ENCODE measurements around the gene SEMA3E.

Gene SEMA3E

GRCh38 chr7:83337050-83337449, 311.9 kb downstream of the SEMA3E start:
- DNase-seq = no peak

DNA sequence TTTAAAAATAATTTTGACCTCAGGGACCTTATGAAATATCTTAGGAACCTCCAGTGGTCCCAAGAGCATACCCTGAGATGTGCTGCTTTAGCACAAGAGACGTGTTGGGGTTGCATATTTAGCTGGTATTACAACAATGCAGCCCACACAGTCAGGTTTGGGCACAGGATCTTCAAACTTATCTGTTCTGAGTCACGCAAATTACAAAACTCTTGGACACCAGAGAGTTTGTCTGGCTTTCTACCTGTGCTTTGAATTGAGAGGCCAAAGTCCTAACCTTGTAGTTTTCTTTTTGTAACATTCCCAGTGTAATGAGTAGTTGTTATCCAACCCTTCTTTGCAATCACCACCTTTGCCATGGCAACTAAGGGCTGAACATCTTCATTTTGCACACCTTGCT, 322.7 kb downstream of the SEMA3E start:
- no peak for DNase-seq

DNA sequence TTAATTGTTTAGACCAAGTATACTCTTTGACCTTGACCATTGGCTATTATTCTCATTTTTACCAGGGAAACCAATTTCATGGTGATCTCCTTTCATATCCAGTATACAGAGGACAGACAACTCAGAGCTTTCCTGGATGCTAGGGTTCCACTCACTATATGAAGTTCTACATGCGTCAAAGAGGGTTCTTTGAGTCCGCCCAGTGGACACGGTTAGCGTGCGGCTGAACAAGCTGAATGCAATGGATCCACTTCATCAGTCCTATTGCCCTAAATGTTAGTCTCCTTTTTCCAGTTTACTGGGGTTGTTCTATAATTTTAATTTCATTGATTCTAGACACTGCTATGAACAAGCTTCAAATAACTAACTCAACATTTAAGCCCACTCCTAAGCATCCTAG, 323.9 kb downstream of the SEMA3E start:
- no peak for DNase-seq

GRCh38 chr7:83324596-83324995, 324.3 kb downstream of the SEMA3E start:
- DNase-seq = no peak

GRCh38 chr7:83321011-83321410, 327.9 kb downstream of the SEMA3E start:
- no peak for DNase-seq

GRCh38 chr7:83313931-83314330, 335.0 kb downstream of the SEMA3E start:
- no peak for DNase-seq

Data from AML-193 (cell line).